HG03097 (cell line): ENCODE measurements around the gene MRPS9.

Source experiments
- ATAC-seq: cut with Tn5 transposase; IDR thresholded peaks from one replicate; pipeline ENCODE4 v1.9.1; 2021; ENCODE audit not compliant: unreplicated experiment, low FRiP score

The MRPS9 gene

DNA sequence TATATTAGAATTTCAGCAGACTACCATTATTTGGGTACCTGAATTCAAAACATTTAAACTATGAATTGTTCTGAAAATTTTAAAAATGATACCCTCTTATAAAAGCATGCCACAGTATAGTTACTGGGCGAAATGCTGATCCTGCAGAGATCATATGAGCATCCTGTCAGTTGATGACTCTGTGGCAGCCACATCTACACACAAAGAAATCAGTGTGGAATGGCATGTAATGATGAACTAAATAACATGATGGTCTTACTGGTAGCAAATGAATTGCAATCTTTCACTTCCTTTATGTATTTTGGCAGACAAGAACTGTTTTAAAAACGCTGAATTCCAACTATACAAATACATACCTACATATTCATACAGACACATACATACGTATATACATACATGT is 38.3 kb downstream of the MRPS9 start:
- ATAC-seq, result no peak

DNA sequence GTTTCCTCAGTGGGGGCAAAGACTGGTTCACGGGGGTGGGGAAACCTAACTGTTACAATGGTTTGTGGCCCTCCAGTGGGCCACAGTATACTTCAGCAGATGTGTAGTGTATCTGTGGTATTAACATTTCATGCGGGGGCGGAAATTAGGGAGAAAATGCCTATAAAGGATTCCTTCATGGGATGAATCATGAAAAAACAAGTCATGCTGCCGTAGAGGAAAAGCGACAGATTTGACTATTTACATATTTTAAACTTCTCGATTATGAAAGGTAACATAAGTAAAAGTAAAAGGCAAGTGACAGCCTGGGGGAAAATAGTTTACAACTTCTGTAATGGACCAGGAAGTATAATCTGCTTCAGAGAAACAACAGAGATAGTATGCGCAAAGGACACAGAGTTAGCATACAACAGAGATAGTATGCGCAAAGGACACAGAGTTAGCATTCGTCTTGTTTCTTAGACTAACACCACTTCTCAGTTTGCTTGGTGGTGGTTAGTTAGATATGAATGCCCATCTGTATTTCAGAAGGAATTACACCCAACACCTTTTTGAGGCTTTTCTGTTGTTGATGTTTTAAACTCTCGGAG is 41.1 kb downstream of the MRPS9 start:
- ATAC-seq, result no peak

DNA sequence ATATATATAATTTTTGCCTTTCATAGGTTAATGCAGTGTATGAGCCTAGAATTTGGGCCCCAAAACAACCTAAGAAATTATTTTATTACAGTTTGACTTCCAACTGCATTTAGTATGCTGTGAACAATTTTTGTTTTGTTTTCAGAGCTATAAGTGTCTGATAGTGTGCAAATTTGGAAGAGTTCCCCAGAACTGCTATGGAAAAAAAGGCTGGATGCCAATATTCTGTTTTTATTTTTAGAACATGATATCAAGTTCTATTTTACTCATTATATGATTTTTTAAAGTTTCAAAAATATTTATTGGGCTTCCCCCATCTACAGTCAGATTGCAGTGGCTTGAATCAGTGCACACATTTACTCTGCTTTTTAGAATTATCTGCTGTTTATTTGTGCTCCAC is 42.6 kb downstream of the MRPS9 start:
- ATAC-seq, result no peak

DNA sequence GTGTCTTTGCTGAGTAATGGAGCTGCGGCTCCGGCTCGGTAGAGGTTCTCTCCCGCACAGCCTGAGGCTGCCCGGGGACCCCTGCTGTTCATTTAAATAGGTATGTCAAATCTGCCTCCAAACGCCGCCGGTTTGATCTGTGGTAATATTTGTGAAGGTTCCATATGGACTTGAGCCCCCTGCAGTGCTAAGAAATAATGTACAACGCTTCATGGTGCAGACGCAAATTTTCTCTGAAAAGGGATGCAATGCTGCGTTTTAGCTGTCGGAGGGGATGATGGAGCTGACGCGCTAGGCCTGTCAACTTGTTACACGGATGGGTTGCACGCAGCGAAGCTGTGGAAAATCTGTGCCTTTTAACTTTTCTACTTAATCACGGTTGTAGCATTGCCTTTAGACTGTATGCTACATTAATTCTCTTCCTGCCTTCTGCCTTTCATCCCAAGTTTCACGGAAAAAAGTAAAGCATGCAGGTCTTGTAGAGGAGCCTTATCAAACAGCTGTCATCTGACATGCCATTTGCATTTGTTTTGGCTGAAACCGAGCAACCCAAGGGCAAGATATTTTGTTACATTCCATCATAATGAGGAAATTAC is 43.2 kb downstream of the MRPS9 start:
- no peak for ATAC-seq

DNA sequence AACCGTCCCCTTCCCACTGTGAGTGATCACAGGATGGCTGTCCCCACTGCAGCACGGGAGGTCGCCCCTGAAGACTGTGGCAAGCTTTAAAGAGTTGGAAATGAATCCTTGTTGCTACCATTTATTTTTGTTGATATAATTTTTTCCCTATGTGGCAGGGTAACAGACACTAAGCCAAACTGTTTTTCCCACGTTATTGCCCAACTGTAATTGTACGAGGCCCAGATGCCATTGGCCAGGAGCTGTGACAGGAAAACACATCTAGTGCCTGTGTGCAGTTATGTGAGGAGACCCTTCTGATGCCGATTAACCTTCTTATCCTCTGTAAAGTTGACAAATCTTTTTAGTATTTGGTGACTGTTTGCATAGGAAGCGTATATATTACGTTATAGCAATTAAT is 44.2 kb downstream of the MRPS9 start:
- ATAC-seq, result no peak

DNA sequence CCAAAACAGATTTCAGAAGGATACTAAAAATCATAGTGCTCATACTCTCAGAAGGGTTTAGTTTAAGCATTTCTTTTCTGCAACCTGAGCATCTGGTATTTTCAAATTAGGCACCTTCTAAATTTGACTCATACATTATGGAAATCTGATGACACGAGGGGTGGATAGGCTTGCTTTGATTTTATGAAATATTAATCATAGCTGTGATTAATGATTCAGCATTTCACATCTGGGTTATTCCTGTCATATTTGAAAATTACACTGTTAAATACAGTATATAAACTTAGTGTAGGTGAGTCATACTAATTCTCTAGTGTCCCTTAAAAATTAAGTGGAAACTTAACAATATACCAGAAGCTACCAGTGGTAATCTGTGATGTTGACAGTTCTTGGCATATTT is 47.7 kb downstream of the MRPS9 start:
- no peak for ATAC-seq

DNA sequence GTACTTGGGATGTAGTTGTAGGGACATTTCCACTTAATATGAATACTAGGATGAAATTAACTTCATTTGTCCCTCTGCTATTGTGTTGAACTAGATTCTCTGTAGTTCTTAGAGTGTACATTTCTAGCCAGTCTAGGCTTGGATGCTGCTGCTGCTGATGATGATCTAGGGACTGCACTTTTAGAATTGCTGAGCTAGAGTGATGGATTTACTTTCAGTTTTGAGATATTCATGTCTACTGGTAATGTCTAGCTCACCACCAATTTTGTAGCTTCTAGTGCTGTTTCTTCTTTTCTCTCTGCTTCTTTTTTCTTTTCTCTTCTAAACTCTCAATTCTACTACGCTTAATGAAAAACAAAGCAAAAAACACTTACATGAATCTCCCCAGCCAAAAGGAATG is 49.4 kb downstream of the MRPS9 start:
- no peak for ATAC-seq

DNA sequence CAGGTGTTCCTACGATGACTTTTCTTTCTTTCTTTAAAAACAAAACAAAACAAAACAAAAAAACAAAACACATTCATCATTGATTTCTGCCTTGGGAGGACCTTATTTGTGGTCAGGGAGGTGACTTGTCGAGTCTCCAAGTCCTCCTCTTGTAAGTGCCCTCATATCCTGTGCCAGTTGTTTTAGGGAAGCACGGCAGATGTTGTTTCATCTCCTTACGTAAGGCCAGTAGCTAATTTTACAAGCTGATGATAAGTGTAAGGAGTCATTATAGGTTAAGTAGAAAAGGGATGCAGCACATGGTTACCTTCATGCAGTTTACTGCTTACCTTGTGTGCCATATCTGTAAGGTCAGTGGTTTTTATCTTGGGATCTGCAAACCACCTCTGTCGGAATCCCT is 52.2 kb downstream of the MRPS9 start:
- ATAC-seq, result no peak

DNA sequence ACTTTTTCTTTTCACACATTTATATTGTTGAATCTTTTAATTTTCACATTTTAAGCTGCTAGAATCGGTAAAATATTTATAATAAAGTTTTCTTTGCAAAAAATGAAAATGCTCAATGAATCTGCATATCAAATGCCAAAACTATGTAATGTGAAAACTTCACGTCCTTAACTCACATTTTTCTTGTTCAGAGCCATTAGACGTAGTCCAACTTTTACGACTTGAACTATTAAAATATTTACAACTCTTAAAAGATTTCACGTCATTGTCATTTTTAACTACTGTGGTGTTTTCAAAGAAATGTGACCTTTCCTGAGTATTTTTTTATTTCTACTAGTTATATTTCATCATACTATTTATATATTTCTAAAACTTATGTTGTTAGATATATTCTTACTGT is 54.9 kb downstream of the MRPS9 start:
- no peak for ATAC-seq

DNA sequence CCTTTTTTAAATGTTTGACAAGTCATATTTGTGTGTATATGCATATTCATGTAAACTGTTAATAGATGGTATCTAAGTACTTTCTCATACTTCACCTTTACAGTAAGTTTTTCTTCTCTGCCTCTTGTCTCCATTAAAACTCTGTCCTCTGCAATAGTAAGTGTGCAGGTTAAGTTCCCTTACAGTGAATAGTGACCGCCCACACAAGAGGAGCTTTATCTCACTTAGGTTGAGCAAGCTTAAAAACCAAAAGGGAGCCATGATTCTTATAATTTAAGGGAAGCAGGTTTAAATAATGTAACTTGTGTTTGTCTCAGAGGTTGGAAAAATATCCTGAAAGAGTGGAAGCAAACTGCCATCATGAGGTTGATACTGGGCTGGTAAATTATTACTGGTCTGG is 61.3 kb downstream of the MRPS9 start:
- ATAC-seq, result no peak

DNA sequence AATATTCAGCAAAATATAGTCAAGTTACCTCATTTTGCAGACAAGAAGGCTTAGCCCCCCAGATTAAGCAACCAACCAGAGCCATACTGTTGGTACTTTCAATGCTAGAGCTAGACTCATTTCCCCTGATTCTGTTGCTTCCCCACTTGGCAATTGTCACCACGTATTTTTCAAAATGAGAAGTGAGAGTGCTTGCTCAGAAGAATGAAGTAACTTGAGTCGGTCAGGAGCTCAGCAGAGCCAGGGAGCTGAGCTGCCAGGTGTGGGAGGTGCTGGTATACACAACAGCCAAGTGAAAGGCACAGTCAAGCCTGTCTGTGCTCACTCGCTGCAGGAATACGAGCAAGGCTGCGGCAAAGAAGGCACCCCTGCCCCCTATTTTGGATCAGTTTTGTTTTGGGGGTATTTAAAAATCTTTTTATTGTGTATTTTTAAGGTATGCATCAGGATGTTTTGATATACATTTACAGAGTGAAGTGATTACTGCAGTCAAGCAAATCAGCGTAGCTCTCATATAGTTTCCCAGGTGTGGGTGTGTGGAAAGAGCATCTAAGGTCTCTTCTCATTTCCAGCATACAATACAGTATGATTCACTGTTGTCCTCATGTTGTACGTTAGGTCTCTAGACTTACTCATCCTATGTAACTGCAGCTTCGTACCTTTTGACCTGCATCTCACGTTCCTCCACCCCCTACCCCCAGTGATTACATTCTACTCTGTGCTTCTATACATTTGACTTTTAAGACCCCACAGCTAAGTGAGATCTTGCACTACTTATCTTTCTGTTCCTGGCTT is 62.4 kb downstream of the MRPS9 start:
- ATAC-seq, result no peak

DNA sequence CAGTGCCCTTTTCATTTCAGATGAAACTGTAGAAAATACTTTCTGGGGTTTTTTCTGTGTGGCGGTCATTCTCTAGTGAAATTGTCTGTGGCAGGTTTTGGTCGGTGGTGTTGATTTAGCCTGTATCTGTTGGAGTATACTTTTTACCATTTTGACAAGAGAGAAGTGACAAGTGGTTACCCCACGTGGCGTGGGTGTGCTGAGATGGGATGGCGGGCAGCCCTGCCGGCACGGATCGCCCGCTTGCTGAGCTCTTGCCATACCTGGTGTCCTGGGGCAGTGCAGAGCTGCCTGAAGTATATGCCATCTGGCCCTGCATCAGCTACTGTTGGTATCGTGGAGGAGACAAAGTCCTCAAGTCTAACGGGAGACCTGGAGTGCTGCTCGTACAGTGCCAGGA is 64.1 kb downstream of the MRPS9 start:
- no peak for ATAC-seq

DNA sequence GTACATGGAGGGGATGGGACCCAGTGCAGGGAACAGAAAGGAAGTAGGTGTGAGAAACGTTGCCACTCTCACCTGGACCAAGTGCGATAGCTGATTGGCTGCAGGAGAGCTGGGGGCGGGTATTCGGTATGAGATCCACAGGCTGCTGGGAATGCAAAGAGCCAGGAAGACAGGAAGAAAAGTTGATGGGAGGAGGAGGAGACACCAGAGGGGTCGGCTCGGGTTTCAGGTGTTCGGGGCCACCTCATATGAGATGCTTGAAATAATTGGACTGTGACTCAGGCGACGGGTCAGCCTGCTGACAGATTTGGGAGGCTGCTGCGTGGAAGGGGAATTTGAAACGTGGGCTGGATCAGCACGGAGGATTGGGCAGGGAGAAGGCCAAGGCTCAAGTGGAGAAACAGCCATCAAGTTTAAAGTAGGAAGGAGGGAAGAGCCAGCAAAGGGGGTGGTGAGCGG is 65.1 kb downstream of the MRPS9 start:
- no peak for ATAC-seq

DNA sequence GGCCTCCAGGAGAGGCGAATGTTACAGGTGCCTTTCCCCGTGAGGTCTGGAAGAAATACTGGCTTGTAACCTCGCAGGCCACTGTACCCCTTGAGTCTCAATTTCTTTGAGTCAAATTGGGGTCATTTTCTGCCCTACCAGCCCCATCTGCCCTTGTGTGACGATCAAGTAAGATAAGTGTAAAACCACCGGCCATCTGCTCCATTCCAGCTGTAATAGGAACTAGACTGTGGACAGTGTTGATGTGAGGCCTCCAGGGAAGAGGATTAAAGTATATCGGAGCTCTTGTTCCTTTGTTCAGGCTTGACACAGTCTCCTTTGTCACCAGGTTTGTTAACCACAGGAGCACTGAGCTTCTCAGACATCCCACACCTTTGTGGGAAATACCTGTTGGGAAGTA is 65.6 kb downstream of the MRPS9 start:
- ATAC-seq, result no peak

DNA sequence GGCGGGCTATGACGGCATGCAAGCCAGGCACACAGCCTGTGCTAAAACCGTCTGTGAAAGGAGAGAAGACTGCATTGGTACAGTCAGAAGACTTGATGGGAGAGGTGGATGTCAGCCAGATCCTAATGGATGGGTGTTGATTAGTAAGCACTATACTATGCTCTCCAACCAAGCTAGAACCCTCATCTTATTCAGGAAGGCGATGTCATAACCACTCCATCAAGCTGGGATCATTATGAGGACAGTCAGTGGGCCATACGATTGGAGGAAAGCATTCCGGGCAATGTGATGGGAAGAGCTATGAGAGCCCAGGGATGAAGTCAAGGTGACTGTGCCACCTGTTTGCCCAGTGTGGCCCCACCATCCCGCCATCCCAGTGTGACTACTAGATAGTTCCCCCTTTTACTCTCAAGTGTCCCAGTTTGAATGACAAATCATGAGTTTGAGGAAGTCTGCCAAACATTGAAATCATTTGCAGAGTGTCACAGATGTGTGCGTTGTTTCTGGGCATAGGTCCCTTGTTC is 66.4 kb downstream of the MRPS9 start:
- no peak for ATAC-seq

DNA sequence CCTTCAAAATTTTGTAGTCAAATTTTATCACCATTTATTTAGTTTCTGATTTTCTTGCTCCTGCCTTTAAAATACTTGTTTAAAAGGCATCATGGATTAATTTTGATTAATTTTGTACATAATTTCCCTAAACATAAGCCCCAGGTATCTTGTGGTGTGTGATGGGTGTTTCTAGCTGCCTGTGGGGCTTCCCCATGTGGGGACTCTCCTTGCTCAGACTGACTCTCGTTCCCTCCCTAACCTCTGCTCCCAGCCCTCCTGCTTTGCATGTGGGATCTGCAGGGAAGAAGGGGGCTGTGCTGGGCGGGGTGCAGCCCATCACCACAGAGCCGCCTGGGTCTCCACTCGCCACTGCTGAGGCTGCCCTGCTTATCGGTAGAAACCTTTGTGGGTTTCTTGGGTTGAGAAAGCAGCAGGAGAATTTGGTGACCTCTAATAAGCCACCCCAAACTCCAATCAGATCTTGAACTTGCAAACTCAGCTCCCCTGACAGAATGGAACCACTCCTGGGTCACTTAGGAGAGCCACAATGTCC is 72.5 kb downstream of the MRPS9 start:
- ATAC-seq, result no peak

DNA sequence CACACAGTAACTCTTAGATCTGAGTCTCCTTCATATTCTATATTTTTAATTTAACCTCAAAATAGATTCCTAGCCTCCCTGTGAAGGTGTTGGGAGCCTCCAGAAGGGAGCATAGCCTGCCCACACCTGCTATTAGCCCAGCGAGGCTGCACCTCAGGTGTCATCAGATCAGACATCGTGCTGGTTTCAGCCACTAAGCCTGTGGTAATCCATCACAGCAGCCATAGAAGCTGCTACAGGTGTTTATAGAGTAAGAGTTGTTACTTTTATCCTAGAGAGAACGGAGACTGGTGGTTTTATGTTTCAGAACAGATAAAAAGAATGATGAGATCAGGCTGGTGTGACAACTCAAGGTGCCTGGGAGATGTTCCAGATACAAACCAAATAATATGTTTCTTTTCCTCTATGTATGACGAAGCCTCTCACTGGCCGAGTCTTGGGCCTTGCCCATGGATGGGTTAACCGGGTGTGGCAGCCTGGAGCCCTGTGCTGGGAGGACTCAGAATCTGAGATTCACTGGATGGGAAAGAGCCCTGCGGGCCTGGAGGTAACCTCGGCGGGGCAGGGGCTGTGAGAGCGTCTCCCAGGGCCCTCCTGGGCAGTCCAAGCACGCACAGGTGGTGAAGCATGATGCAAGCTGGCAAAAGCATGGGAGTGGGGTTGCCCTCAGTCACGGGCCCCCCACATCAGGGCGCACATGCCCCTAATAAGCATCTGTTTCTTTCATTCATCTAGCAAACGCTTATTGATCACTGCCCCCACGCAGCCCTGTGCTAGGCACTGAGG is 73.7 kb downstream of the MRPS9 start:
- ATAC-seq, result no peak

DNA sequence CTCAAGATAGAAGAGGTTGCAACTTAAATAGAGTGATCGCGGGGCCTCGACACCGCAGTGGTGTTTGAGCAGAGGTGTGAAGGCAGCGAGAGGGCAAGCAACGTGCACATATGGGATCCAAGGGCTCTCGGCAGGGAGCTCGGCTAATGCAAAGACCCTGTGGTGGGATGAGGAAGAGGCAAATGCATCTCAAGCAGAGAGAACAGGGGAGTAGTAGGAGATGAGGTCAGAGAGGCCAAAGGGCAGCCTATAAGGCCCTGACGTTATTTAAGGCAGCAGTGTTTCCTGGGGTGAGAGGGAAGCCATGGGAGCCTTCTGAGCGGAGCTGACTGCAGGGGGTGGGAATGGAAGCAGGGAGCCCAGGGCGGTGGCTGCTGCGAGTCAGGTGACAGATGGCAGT is 74.5 kb downstream of the MRPS9 start:
- ATAC-seq, result no peak

DNA sequence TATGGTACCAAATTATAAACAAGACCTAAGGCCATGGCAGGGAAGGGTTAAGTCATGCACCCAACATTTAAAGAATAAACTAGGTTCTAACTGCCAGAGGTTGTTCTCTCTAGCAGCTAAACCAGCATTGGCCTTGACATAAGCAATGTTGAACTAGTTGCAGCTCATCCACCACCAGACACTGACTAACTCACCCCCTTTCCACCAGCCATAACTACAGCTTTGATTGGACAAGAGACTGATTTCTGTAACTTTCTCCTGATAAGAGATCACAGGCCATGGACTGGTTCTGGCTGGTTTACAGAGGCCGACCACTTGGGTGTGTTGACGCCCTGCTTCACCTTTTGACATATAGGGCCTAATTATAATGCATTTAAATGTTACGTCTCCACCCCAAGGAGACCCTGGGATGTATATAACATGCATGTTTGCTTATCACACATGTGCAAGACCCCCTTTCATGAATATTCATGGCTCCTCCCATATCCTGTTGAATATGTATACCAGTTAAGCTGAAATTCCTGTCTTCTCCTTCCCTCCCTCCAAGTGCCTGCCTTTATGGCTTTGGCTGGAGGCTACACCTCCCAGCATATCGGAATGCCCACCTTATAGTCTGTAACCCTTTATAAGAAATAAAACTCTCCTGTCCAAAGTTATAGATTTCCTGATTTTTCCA is 75.9 kb downstream of the MRPS9 start:
- no peak for ATAC-seq

DNA sequence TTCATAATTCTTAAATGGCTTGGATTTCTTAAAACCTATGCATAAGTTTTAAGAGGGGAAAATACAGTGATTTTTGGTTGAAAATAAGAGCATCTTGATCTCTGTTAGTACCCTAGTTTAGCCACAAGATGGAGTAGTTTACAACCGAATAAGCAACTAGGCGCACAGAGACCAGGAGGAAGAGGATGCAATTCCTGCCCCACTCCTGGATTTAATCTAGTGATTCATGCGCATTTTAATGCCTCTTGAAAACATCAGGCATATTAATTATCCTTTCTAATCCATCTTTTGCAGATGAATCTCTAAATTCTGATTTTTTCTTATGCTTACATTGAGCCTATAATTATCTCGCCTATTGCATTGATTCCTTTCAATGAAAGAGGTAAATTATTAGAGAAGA is 76.7 kb downstream of the MRPS9 start:
- no peak for ATAC-seq
